ENCODE data around the gene PRRG1.
"Not testable (repeated sequence)": the region's sequence is repeated elsewhere in the genome, so short reads cannot be mapped to it uniquely, and the experiment has no call there.

Gene PRRG1

DNA sequence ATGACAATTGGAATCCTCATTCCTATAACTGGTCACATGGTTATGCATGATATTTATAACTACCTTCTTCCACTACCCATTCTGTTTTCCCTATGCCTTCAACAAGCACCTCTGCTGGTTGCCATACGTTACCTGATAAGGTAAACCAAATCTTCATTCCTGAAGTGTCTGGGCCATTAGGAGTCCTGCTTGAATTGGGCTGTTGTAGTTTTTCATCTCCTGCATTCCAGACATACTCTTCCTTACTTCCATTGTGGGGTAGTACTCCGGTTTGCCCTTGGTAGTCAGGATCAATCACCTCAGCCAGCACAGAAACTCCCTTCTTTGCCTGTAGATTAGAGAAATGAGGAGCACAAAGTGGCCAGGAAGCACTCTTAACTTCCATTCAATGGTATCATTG is 113.2 kb downstream of the PRRG1 start:
- TF ChIP-seq, protein P1, sequence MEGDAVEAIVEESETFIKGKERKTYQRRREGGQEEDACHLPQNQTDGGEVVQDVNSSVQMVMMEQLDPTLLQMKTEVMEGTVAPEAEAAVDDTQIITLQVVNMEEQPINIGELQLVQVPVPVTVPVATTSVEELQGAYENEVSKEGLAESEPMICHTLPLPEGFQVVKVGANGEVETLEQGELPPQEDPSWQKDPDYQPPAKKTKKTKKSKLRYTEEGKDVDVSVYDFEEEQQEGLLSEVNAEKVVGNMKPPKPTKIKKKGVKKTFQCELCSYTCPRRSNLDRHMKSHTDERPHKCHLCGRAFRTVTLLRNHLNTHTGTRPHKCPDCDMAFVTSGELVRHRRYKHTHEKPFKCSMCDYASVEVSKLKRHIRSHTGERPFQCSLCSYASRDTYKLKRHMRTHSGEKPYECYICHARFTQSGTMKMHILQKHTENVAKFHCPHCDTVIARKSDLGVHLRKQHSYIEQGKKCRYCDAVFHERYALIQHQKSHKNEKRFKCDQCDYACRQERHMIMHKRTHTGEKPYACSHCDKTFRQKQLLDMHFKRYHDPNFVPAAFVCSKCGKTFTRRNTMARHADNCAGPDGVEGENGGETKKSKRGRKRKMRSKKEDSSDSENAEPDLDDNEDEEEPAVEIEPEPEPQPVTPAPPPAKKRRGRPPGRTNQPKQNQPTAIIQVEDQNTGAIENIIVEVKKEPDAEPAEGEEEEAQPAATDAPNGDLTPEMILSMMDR (IDR thresholded peaks at IDR 0.05; ENCODE audit: low read length, missing control alignments) = no peak
- H3K4me3 ChIP-seq (replicated peaks; ENCODE audit: low read depth, low read length) = no peak overlapping the region
- DNase-seq (ENCODE audit: low read depth) = no peak

DNA sequence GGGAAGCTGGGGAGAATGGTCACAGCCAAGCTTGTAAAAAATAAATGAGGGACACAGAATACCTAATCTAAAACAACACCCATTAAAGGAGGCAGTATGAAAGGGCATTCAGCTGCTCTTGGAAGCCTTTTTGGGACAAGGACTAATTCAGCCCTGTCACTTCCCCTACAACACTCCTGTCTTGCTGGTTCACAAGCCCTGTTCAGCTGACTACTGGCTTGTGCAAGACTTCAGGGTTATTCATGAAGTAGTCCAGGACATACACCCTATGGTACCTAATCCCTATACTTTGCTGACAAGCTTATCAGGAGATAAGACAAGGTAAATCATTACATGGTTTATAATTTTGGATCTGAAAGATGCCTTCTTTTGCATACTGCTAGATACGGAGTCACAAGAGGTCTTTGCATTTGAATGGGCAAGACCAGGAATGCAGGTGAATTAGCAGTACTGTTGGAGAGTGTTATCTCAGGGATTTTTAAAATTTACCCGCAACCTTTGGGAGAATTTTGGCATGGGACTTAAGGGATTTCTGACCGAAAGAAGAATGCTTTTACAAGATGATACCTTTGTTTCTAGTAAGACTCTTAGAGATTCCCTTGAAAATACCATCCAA is 119.1 kb downstream of the PRRG1 start:
- no peak overlapping the region for H3K4me3 ChIP-seq (replicated peaks; ENCODE audit: low read depth, low read length)
- no peak for DNase-seq (ENCODE audit: low read depth)
- TF ChIP-seq, protein P1 (IDR thresholded peaks at IDR 0.05; ENCODE audit: low read length, missing control alignments) = no peak

DNA sequence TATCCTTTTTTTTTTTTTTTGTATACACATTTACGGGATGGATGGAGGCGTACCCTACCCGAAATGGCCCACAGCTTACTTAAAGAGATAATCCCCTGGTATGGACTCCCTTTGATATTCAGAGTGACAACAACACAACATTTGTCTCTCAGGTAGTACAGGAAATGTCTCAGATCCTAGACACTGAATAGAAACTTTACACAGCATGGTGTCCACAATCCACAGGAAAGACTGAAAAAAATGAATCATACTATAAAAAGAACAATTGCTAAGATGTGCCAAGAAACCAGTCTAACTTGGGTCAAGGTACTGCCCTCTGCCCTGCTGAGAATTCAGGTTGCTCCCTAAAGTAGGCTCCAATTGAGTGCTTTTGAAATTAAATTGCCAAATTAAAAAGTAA is 121.5 kb downstream of the PRRG1 start:
- no peak for DNase-seq (ENCODE audit: low read depth)
- TF ChIP-seq, protein P1 (IDR thresholded peaks at IDR 0.05; ENCODE audit: low read length, missing control alignments) = no peak
- no peak overlapping the region for H3K4me3 ChIP-seq (replicated peaks; ENCODE audit: low read depth, low read length)

DNA sequence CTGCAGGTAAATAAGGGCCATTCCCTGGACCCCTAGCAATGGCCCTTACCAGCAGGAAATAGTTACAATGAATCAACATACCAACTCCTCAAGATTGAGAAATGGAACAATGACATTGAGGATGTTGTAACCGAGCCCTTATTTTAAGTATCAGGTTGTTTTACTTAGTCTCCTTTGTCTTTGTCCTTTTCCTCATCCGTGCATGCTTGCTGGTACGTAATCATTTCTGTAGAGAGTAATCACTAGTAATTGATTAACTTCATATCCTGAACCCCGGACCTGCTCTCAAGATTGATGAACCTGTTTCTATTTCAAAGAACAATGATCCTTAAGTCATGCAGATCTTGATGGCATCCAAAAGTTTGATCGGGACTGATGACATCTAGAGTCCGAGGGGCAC is 123.7 kb downstream of the PRRG1 start:
- peak; percentile 11 for DNase-seq (ENCODE audit: low read depth)
- no peak overlapping the region for H3K4me3 ChIP-seq (replicated peaks; ENCODE audit: low read depth, low read length)
- TF ChIP-seq, protein P1 (IDR thresholded peaks at IDR 0.05; ENCODE audit: low read length, missing control alignments) = no peak

DNA sequence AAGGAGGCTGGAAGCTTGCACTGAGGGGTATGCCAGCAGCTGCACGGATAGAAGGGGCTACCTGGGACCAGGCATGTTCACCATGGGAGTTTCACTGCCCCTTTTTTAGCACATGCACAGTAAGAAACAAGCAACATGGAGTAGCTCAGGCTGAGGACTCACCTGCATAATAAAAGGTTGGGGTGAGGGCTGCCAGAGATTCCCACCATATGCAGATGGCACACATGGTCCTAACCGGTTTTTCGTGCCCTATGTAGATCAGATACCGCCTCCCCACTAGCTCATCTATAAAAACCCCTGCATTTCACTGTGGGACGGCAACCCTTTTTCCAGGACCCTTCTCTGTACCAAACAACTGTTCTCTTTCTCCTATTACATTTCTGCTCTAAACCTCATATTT is 125.3 kb downstream of the PRRG1 start:
- no peak for DNase-seq (ENCODE audit: low read depth)
- TF ChIP-seq, protein P1 (IDR thresholded peaks at IDR 0.05; ENCODE audit: low read length, missing control alignments) = no peak
- no peak overlapping the region for H3K4me3 ChIP-seq (replicated peaks; ENCODE audit: low read depth, low read length)

DNA sequence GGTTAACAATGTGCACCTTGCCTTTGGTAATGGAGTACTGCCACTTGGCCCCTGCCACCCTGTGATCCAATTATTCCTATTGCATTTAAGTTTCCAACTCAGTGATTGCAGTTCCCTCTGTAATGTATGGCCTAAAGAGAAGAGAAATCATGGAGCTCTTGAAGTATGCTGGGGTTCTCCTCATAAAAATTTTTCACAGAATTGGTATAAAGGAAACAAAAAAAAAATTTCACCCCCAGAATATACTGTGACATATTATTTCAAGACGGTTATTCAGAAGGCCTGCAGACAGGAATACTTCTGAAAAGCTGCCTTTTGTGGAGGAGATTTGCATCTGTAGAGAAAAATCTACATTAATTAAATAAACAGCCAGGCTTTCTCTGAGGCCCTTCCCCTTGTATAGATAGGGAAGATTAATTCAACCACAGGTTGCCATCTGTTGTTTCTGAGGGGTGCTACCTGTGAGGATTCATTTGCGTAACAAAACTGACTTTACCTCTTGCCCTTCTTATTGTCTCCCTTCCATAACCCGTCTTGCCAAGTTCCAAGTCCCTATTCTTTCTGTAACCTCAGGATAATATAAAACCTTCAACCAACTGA is 127.5 kb downstream of the PRRG1 start:
- H3K4me3 ChIP-seq (replicated peaks; ENCODE audit: low read depth, low read length) = no peak overlapping the region
- TF ChIP-seq, protein P1 (IDR thresholded peaks at IDR 0.05; ENCODE audit: low read length, missing control alignments) = no peak
- no peak for DNase-seq (ENCODE audit: low read depth)

DNA sequence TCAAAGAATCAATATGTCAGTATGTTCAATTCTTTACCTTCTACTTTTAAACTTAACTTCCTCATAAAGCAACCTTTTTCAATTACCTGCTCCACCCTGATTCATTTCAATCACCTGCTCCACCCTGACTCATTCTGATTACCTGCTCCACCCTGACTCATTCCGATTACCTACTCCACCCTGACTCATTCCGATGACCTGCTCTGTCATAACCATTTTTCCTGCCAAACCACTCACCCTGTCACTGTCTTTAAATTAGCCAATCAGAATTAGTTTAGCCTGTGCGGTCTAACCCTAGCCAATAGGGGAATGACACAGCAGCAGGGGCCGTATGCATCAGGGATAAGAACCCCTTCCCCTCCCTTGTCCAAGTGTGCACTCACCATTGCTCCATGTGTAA is 135.2 kb downstream of the PRRG1 start:
- not testable (repeated sequence) for DNase-seq (ENCODE audit: low read depth); H3K4me3 ChIP-seq (replicated peaks; ENCODE audit: low read depth, low read length)

Data from fibroblast of pulmonary artery (primary cell).